Measurements from ENCODE around the gene PPY. TPM values are rescaled to one million over a fixed set of nuclear protein-coding genes. Genes with fewer than 3 reads are reported as not detected.

PPY gene
- total RNA-seq, 1 experiment from 2014 or later: not detected

DNA sequence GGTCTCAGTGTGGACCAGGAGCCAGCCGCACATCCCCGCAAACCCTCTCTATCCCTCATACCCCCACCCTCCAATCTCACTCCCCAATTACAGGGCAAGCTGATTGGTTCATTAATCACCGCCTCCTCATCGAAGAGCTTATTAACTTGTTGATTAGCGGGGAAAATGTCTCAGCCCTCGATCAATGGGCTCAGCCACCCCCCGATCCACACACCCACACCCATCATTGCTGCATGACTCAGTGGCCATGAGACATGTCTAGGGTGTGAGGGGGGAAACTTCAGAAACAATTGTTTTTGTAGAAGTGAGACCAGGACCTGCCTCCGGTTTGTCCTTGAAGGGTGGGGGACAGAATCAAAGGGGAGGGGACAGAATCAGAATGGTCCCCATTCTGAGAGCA lies 13.9 kb upstream of the PPY start (continued):
- TF ChIP-seq, protein P1, sequence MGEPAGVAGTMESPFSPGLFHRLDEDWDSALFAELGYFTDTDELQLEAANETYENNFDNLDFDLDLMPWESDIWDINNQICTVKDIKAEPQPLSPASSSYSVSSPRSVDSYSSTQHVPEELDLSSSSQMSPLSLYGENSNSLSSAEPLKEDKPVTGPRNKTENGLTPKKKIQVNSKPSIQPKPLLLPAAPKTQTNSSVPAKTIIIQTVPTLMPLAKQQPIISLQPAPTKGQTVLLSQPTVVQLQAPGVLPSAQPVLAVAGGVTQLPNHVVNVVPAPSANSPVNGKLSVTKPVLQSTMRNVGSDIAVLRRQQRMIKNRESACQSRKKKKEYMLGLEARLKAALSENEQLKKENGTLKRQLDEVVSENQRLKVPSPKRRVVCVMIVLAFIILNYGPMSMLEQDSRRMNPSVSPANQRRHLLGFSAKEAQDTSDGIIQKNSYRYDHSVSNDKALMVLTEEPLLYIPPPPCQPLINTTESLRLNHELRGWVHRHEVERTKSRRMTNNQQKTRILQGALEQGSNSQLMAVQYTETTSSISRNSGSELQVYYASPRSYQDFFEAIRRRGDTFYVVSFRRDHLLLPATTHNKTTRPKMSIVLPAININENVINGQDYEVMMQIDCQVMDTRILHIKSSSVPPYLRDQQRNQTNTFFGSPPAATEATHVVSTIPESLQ (CRISPR knock-in tag; IDR thresholded peaks at IDR 0.05): no peak
- TF ChIP-seq NFATC4 (CRISPR knock-in tag; IDR thresholded peaks at IDR 0.05) (no peak), NR3C1 (CRISPR knock-in tag; conservative IDR thresholded peaks at IDR 0.05; ENCODE audit: low read depth) (no peak), RELA (CRISPR knock-in tag; IDR thresholded peaks at IDR 0.05; ENCODE audit: borderline replicate concordance) (no peak), ZNF263 (CRISPR knock-in tag; IDR thresholded peaks at IDR 0.05; ENCODE audit: low read depth) (no peak), ZNF396 (CRISPR knock-in tag; IDR thresholded peaks at IDR 0.05; ENCODE audit: borderline replicate concordance) (no peak), TEAD1 (CRISPR knock-in tag; IDR thresholded peaks at IDR 0.05) (no peak), ZNF416 (CRISPR knock-in tag; IDR thresholded peaks at IDR 0.05) (no peak)
- TF ChIP-seq, protein P2, sequence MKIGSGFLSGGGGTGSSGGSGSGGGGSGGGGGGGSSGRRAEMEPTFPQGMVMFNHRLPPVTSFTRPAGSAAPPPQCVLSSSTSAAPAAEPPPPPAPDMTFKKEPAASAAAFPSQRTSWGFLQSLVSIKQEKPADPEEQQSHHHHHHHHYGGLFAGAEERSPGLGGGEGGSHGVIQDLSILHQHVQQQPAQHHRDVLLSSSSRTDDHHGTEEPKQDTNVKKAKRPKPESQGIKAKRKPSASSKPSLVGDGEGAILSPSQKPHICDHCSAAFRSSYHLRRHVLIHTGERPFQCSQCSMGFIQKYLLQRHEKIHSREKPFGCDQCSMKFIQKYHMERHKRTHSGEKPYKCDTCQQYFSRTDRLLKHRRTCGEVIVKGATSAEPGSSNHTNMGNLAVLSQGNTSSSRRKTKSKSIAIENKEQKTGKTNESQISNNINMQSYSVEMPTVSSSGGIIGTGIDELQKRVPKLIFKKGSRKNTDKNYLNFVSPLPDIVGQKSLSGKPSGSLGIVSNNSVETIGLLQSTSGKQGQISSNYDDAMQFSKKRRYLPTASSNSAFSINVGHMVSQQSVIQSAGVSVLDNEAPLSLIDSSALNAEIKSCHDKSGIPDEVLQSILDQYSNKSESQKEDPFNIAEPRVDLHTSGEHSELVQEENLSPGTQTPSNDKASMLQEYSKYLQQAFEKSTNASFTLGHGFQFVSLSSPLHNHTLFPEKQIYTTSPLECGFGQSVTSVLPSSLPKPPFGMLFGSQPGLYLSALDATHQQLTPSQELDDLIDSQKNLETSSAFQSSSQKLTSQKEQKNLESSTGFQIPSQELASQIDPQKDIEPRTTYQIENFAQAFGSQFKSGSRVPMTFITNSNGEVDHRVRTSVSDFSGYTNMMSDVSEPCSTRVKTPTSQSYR (CRISPR knock-in tag; IDR thresholded peaks at IDR 0.05): no peak

DNA sequence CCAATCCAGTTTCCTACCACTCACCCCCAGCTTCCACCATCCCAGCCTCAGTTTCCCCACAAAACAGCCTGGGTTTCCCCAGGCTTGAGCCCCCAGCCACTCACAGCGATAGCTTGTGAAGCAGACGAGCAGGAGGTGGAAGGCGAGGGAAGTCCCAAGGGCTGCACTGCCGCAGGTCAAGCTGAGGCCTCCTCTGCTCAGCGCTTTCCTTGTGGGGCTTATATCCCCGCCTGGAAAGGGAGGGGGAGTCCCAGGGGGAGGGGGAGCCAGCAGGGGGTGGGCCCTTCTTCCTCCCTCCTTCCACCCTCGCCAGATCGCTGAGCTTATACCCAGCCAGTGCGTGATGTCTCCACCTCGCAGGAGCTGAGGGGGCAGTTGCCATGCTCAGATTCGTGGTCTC lies 11.5 kb upstream of the PPY start, which contains the start of gene PYY:
TSS of gene PYY (minus strand) at position 195 of the 400 bp plus-strand sequence. CDS start 457 bp downstream, outside the sequence.
- no peaks in the 10 kb centered on the region for H3K9me3 Mint-ChIP-seq

More for the DNA sequence above, 11.5 kb upstream of the PPY start, which contains the start of gene PYY:
- H3K4me1 Mint-ChIP-seq: peaks cover 11% of the 10 kb centered on the region
- POLR2A ChIA-PET: interaction anchor here (0.7 kb wide), 1 partner anchor 30 kb away, joined by 3 read pairs; no protein-coding TSS in a partner anchor
- H3K27me3 Mint-ChIP-seq (ENCODE audit: low read depth): peaks cover 52% of the 10 kb centered on the region
- H3K4me3 Mint-ChIP-seq: peak within 1 kb of the TSS; percentile 87
- DNase-seq (ENCODE audit: low spot score): peak; percentile 36
- H3K36me3 Mint-ChIP-seq: no peaks in the 10 kb centered on the region
- TF ChIP-seq NFATC4 (CRISPR knock-in tag; IDR thresholded peaks at IDR 0.05): no peak
- TF ChIP-seq, protein P3, sequence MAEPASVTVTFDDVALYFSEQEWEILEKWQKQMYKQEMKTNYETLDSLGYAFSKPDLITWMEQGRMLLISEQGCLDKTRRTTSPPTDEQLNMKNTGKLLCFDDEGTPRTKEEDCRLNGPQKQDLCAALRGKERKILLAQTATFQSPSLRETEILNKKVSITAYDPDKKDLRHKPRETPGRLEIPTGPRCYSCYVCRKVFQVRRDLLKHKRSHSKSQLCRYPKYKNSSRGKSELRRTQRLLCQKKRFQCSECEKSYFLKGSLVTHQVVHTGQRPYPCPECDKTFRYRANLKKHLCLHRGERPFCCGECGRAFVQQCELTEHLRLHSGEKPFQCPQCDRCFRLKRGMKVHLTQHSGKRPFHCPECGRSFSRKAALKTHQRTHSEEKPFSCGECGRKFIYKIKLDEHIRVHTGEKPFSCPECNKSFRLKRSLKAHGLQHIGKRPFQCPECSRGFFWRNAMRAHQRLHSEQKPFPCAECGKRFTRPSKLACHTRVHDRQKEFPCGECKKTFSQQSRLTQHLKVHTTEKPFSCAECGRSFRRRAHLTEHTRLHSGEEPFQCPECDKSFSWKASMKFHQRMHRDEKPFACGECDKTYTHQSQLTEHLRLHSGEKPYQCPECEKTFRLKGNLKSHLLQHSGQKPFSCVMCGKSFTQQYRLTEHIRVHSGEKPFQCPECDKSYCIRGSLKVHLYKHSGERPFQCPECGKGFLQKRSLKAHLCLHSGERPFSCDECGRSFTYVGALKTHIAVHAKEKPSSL (CRISPR knock-in tag; conservative IDR thresholded peaks at IDR 0.05): no peak
- TF ChIP-seq, protein P4, sequence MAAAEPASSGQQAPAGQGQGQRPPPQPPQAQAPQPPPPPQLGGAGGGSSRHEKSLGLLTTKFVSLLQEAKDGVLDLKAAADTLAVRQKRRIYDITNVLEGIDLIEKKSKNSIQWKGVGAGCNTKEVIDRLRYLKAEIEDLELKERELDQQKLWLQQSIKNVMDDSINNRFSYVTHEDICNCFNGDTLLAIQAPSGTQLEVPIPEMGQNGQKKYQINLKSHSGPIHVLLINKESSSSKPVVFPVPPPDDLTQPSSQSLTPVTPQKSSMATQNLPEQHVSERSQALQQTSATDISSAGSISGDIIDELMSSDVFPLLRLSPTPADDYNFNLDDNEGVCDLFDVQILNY (CRISPR knock-in tag; IDR thresholded peaks at IDR 0.05): no peak
- TF ChIP-seq, protein P5, sequence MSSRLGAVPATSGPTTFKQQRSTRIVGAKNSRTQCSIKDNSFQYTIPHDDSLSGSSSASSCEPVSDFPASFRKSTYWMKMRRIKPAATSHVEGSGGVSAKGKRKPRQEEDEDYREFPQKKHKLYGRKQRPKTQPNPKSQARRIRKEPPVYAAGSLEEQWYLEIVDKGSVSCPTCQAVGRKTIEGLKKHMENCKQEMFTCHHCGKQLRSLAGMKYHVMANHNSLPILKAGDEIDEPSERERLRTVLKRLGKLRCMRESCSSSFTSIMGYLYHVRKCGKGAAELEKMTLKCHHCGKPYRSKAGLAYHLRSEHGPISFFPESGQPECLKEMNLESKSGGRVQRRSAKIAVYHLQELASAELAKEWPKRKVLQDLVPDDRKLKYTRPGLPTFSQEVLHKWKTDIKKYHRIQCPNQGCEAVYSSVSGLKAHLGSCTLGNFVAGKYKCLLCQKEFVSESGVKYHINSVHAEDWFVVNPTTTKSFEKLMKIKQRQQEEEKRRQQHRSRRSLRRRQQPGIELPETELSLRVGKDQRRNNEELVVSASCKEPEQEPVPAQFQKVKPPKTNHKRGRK (CRISPR knock-in tag; IDR thresholded peaks at IDR 0.05; ENCODE audit: borderline replicate concordance): no peak
- TF ChIP-seq, protein P6, sequence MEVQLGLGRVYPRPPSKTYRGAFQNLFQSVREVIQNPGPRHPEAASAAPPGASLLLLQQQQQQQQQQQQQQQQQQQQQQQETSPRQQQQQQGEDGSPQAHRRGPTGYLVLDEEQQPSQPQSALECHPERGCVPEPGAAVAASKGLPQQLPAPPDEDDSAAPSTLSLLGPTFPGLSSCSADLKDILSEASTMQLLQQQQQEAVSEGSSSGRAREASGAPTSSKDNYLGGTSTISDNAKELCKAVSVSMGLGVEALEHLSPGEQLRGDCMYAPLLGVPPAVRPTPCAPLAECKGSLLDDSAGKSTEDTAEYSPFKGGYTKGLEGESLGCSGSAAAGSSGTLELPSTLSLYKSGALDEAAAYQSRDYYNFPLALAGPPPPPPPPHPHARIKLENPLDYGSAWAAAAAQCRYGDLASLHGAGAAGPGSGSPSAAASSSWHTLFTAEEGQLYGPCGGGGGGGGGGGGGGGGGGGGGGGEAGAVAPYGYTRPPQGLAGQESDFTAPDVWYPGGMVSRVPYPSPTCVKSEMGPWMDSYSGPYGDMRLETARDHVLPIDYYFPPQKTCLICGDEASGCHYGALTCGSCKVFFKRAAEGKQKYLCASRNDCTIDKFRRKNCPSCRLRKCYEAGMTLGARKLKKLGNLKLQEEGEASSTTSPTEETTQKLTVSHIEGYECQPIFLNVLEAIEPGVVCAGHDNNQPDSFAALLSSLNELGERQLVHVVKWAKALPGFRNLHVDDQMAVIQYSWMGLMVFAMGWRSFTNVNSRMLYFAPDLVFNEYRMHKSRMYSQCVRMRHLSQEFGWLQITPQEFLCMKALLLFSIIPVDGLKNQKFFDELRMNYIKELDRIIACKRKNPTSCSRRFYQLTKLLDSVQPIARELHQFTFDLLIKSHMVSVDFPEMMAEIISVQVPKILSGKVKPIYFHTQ (CRISPR knock-in tag; IDR thresholded peaks at IDR 0.05): no peak
- no peak for TF ChIP-seq FOXK1 (CRISPR knock-in tag; IDR thresholded peaks at IDR 0.05)
- no peak for TF ChIP-seq ZBTB21 (CRISPR knock-in tag; IDR thresholded peaks at IDR 0.05; ENCODE audit: borderline replicate concordance)
- no peak for TF ChIP-seq ETV6 (CRISPR knock-in tag; IDR thresholded peaks at IDR 0.05)
- TF ChIP-seq KAT7 (CRISPR knock-in tag; IDR thresholded peaks at IDR 0.05; ENCODE audit: borderline replicate concordance): no peak
- TF ChIP-seq ATF1 (CRISPR knock-in tag; IDR thresholded peaks at IDR 0.05): no peak
- CTCF ChIA-PET: interaction anchor here (0.9 to 3.0 kb wide), 6 partner anchors 10 to 88 kb away, joined by 3 to 28 read pairs (median 5); partner anchors contain the start of gene PPY
- peak within 1 kb of the TSS; percentile 99 for H3K27ac Mint-ChIP-seq
- no peak for ATAC-seq
